ENCODE measurements around the gene DYRK1B. TPM values are rescaled to one million over a fixed set of nuclear protein-coding genes. Genes with fewer than 3 reads are reported as not detected.

Gene DYRK1B
- total RNA-seq, 1 donor from 2014 or later: 31.4 TPM

GRCh38 chr19:39843919-39844793 lies 10.2 kb upstream of the DYRK1B start:
- peak overlapping the region; percentile 96 for H3K9ac ChIP-seq (ENCODE audit: low read length)
- peak; percentile 16 for DNase-seq (ENCODE audit: low read depth)

DNA sequence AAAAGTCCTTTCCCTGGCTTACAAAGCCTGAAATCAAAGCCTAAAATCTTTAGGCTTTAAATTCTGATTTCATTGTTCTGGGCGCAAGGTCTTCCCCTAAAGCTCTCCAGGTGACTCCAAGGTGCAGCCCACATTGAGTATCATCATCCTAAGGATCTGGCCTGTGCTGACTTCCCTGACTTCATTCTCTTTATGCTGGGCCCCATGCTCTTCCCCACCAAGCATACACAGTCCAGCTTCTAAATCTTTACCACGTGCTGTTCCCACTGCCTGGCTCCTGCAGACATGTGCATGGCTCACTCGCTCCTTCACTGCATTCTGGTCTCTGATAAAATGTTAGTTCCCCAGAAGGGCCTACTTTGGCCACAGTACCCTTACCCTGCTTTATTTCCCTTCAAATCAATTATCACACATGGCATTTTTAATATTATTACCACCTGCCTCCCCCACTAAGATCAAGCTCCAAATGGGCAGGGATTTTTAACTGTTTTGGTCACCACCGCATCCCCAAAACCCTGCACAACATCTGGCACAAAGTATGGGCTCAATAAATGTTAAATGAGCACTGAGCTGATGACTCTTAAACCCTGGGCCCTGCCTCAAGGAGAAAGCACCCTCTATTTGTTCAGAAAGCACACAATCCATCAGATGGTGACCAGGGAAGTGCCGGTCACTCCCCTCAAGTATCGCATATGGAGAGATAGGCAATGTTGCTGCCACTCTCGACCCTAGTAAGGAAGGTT lies 8.9 kb upstream of the DYRK1B start:
- FAIRE-seq: no peak
- Histone ChIP-seq H3K9me3 (ENCODE audit: insufficient read depth, low read depth, low read length) (no peaks in the 10 kb centered on the region), H3K4me3 (ENCODE audit: insufficient read depth, low read depth, low read length) (no peak overlapping the region), H3K79me2 (ENCODE audit: insufficient read depth, low read length) (peaks cover 79% of the 10 kb centered on the region), H3K9ac (ENCODE audit: low read length) (peak overlapping the region; percentile 17), H2AFZ (ENCODE audit: low read depth, low read length) (no peak overlapping the region), H3K27me3 (ENCODE audit: insufficient read depth, low read length) (no peaks in the 10 kb centered on the region), H3K27ac (ENCODE audit: low read depth, low read length) (no peak overlapping the region), H3K4me2 (ENCODE audit: low read length) (peak overlapping the region; percentile 35), H4K20me1 (ENCODE audit: insufficient read depth, low read length) (peaks cover 55% of the 10 kb centered on the region), H3K36me3 (ENCODE audit: insufficient read depth, low read length) (peaks cover 15% of the 10 kb centered on the region), H3K4me1 (ENCODE audit: insufficient read depth, low read length) (peaks cover 25% of the 10 kb centered on the region)
- Mint-ChIP-seq H3K4me1 (ENCODE audit: low read depth, unreplicated experiment) (peaks cover 40% of the 10 kb centered on the region), H3K27me3 (ENCODE audit: low read depth, unreplicated experiment) (no peaks in the 10 kb centered on the region), H3K27ac (ENCODE audit: unreplicated experiment) (no peak overlapping the region), H3K4me3 (ENCODE audit: unreplicated experiment) (peak overlapping the region; percentile 34), H3K36me3 (ENCODE audit: low read depth, unreplicated experiment) (peaks cover 5% of the 10 kb centered on the region), H3K9me3 (ENCODE audit: unreplicated experiment) (no peaks in the 10 kb centered on the region)
- no peak for DNase-seq (ENCODE audit: low read depth)
- TF ChIP-seq CTCF (IDR thresholded peaks at IDR 0.05; ENCODE audit: insufficient read depth, low read depth, low read length) (no peak), EZH2 (IDR thresholded peaks at IDR 0.05; ENCODE audit: insufficient read depth, low read length) (no peak)

More at GRCh38 chr19:39843919-39844793, 10.2 kb upstream of the DYRK1B start:
- Mint-ChIP-seq H3K27me3 (ENCODE audit: low read depth, unreplicated experiment) (no peaks in the 10 kb centered on the region), H3K4me3 (ENCODE audit: unreplicated experiment) (peak overlapping the region; percentile 98), H3K36me3 (ENCODE audit: low read depth, unreplicated experiment) (peaks cover 5% of the 10 kb centered on the region), H3K9me3 (ENCODE audit: unreplicated experiment) (no peaks in the 10 kb centered on the region), H3K27ac (ENCODE audit: unreplicated experiment) (no peak overlapping the region), H3K4me1 (ENCODE audit: low read depth, unreplicated experiment) (peaks cover 40% of the 10 kb centered on the region)
- Histone ChIP-seq H3K27me3 (ENCODE audit: insufficient read depth, low read length) (no peaks in the 10 kb centered on the region), H3K27ac (ENCODE audit: low read depth, low read length) (no peak overlapping the region), H3K79me2 (ENCODE audit: insufficient read depth, low read length) (peaks cover 69% of the 10 kb centered on the region), H3K36me3 (ENCODE audit: insufficient read depth, low read length) (peaks cover 4% of the 10 kb centered on the region), H3K4me3 (ENCODE audit: insufficient read depth, low read depth, low read length) (peak overlapping the region; percentile 96), H4K20me1 (ENCODE audit: insufficient read depth, low read length) (peaks cover 53% of the 10 kb centered on the region), H3K9me3 (ENCODE audit: insufficient read depth, low read depth, low read length) (no peaks in the 10 kb centered on the region), H2AFZ (ENCODE audit: low read depth, low read length) (no peak overlapping the region), H3K4me2 (ENCODE audit: low read length) (peak overlapping the region; percentile 87), H3K4me1 (ENCODE audit: insufficient read depth, low read length) (peaks cover 25% of the 10 kb centered on the region)
- TF ChIP-seq CTCF (IDR thresholded peaks at IDR 0.05; ENCODE audit: insufficient read depth, low read depth, low read length) (peak; percentile 85), EZH2 (IDR thresholded peaks at IDR 0.05; ENCODE audit: insufficient read depth, low read length) (no peak)
- FAIRE-seq: no peak

Data from astrocyte (in vitro differentiated cells and primary cell).